ENCODE data around the gene AMPD3. TPM values are rescaled to one million over a fixed set of nuclear protein-coding genes. Genes with fewer than 3 reads are reported as not detected.

Gene AMPD3
- polyA plus RNA-seq, 1 donor from 2014 or later, result not detected

DNA sequence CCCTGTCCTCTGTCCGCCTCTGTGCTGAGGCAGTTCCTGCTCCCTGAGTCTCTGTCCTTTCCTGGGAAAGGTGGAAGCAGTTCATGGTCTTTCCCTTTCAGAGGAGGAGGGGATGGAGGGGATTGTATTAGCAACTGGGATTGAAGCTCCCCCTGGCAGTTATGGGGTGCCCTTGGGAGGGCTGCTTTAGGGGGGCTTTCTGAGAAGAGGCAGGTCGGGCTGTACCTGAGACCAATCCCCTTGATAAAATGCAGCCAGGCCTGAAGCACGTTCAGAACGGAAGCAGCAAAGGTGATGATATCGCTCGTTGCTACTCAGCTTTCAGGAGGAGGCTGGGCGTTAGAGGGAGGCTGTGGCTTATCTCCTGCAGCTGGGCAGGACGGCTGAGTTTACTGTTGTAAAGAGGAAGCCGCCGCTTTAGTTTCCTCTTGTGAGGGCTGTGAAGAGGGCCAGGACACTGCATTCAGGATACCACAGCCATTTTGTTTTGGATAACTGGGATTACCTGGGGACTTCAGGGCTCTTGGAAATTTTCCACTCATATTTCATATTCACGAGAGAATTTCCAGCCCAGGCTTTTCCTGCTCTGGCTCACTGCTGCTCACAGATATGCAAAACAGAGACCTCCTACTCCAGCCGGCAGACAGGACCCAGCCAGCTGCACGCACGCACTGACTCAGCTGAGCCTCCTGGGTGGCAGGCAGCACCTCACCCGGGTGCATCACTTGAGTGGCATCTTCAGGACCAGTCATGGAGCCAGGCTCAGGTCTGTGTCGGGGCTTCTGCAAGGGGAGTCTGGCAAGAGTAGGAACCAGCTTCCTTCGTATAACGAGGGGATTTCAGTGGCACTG, 798 bp downstream of the AMPD3 start:
- no peak overlapping the region for H3K4me2 ChIP-seq (ENCODE audit: low read length)
- no peak overlapping the region for H3K9ac ChIP-seq (ENCODE audit: low read length)
- no peak overlapping the region for H3K27ac ChIP-seq (ENCODE audit: low read length)
- H3K9me3 ChIP-seq (ENCODE audit: low read length), result no peaks in the 10 kb centered on the region
- H3F3A ChIP-seq (ENCODE audit: insufficient read depth, low read length, poor library complexity, severe bottlenecking), result no peaks in the 10 kb centered on the region
- H3K79me2 ChIP-seq (replicated peaks; ENCODE audit: insufficient read depth, low read length), result no peaks in the 10 kb centered on the region
- peaks cover 15% of the 10 kb centered on the region for H3K27me3 ChIP-seq (ENCODE audit: insufficient read depth, low read depth, low read length)
- H2AFZ ChIP-seq (ENCODE audit: low read depth, low read length), result no peak overlapping the region
- no peak for TF ChIP-seq POLR2AphosphoS5 (IDR thresholded peaks at IDR 0.05)
- TF ChIP-seq TAF1 (IDR thresholded peaks at IDR 0.05; ENCODE audit: low read depth), result no peak
- TF ChIP-seq EP300 (conservative IDR thresholded peaks at IDR 0.05; ENCODE audit: poor library complexity, severe bottlenecking), result no peak
- TF ChIP-seq EZH2 (IDR thresholded peaks at IDR 0.05; ENCODE audit: borderline replicate concordance, insufficient read depth, low read length, poor library complexity, severe bottlenecking), result no peak
- TF ChIP-seq, protein P1, sequence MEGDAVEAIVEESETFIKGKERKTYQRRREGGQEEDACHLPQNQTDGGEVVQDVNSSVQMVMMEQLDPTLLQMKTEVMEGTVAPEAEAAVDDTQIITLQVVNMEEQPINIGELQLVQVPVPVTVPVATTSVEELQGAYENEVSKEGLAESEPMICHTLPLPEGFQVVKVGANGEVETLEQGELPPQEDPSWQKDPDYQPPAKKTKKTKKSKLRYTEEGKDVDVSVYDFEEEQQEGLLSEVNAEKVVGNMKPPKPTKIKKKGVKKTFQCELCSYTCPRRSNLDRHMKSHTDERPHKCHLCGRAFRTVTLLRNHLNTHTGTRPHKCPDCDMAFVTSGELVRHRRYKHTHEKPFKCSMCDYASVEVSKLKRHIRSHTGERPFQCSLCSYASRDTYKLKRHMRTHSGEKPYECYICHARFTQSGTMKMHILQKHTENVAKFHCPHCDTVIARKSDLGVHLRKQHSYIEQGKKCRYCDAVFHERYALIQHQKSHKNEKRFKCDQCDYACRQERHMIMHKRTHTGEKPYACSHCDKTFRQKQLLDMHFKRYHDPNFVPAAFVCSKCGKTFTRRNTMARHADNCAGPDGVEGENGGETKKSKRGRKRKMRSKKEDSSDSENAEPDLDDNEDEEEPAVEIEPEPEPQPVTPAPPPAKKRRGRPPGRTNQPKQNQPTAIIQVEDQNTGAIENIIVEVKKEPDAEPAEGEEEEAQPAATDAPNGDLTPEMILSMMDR (IDR thresholded peaks at IDR 0.05; ENCODE audit: poor library complexity, severe bottlenecking), result no peak
- TF ChIP-seq, protein P2, sequence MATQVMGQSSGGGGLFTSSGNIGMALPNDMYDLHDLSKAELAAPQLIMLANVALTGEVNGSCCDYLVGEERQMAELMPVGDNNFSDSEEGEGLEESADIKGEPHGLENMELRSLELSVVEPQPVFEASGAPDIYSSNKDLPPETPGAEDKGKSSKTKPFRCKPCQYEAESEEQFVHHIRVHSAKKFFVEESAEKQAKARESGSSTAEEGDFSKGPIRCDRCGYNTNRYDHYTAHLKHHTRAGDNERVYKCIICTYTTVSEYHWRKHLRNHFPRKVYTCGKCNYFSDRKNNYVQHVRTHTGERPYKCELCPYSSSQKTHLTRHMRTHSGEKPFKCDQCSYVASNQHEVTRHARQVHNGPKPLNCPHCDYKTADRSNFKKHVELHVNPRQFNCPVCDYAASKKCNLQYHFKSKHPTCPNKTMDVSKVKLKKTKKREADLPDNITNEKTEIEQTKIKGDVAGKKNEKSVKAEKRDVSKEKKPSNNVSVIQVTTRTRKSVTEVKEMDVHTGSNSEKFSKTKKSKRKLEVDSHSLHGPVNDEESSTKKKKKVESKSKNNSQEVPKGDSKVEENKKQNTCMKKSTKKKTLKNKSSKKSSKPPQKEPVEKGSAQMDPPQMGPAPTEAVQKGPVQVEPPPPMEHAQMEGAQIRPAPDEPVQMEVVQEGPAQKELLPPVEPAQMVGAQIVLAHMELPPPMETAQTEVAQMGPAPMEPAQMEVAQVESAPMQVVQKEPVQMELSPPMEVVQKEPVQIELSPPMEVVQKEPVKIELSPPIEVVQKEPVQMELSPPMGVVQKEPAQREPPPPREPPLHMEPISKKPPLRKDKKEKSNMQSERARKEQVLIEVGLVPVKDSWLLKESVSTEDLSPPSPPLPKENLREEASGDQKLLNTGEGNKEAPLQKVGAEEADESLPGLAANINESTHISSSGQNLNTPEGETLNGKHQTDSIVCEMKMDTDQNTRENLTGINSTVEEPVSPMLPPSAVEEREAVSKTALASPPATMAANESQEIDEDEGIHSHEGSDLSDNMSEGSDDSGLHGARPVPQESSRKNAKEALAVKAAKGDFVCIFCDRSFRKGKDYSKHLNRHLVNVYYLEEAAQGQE (IDR thresholded peaks at IDR 0.05; ENCODE audit: borderline replicate concordance), result no peak
- TF ChIP-seq MXI1 (conservative IDR thresholded peaks at IDR 0.05; ENCODE audit: poor library complexity, severe bottlenecking), result no peak
- no peak for TF ChIP-seq RAD21 (conservative IDR thresholded peaks at IDR 0.05)
- TF ChIP-seq SMC3 (conservative IDR thresholded peaks at IDR 0.05; ENCODE audit: poor library complexity), result no peak
- H3K9me2 ChIP-seq (ENCODE audit: insufficient read depth, low read length), result no peaks in the 10 kb centered on the region
- no peaks in the 10 kb centered on the region for H3K36me3 ChIP-seq (ENCODE audit: insufficient read depth, low read length)
- H4K20me1 ChIP-seq (ENCODE audit: insufficient read depth), result no peaks in the 10 kb centered on the region
- no peak overlapping the region for H3K4me3 ChIP-seq (ENCODE audit: low read length)

DNA sequence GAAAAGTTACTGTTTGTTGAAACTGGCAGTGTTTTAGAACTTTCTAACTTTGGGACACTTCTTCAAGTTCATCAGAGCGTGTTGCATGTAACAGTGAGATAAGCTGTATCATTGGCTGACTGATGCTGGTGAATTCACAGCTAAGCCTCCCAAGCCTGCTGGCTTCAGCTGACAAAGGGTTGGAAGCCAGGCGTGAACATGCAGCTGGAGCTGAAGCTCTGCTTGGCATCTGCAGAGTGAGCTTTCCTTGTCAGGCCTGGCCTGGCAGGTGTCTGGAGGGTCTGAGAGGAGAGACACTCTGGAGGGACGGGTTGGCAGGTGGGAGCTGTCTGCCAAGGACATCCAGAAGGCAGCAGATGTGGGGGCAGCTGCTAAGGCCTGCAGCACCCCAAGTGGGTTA, 1.5 kb downstream of the AMPD3 start:
- no peaks in the 10 kb centered on the region for H3K9me3 ChIP-seq (ENCODE audit: low read length)
- no peaks in the 10 kb centered on the region for H3K9me2 ChIP-seq (ENCODE audit: insufficient read depth, low read length)
- H3F3A ChIP-seq (ENCODE audit: insufficient read depth, low read length, poor library complexity, severe bottlenecking), result no peaks in the 10 kb centered on the region
- H4K20me1 ChIP-seq (ENCODE audit: insufficient read depth), result no peaks in the 10 kb centered on the region
- TF ChIP-seq RAD21 (conservative IDR thresholded peaks at IDR 0.05), result no peak
- no peak for TF ChIP-seq EZH2 (IDR thresholded peaks at IDR 0.05; ENCODE audit: borderline replicate concordance, insufficient read depth, low read length, poor library complexity, severe bottlenecking)
- no peak for TF ChIP-seq MXI1 (conservative IDR thresholded peaks at IDR 0.05; ENCODE audit: poor library complexity, severe bottlenecking)
- no peak for TF ChIP-seq TAF1 (IDR thresholded peaks at IDR 0.05; ENCODE audit: low read depth)
- no peak for TF ChIP-seq SMC3 (conservative IDR thresholded peaks at IDR 0.05; ENCODE audit: poor library complexity)
- no peak for TF ChIP-seq EP300 (conservative IDR thresholded peaks at IDR 0.05; ENCODE audit: poor library complexity, severe bottlenecking)
- TF ChIP-seq, protein P2 (IDR thresholded peaks at IDR 0.05; ENCODE audit: borderline replicate concordance), result no peak
- no peak for TF ChIP-seq POLR2AphosphoS5 (IDR thresholded peaks at IDR 0.05)
- TF ChIP-seq, protein P1 (IDR thresholded peaks at IDR 0.05; ENCODE audit: poor library complexity, severe bottlenecking), result no peak
- no peak overlapping the region for H3K27ac ChIP-seq (ENCODE audit: low read length)
- peaks cover 8% of the 10 kb centered on the region for H3K27me3 ChIP-seq (ENCODE audit: insufficient read depth, low read depth, low read length)
- H2AFZ ChIP-seq (ENCODE audit: low read depth, low read length), result no peak overlapping the region
- H3K4me3 ChIP-seq (ENCODE audit: low read length), result no peak overlapping the region
- H3K36me3 ChIP-seq (ENCODE audit: insufficient read depth, low read length), result no peaks in the 10 kb centered on the region
- H3K9ac ChIP-seq (ENCODE audit: low read length), result no peak overlapping the region
- H3K79me2 ChIP-seq (replicated peaks; ENCODE audit: insufficient read depth, low read length), result no peaks in the 10 kb centered on the region
- no peak overlapping the region for H3K4me2 ChIP-seq (ENCODE audit: low read length)

All from neural cell (in vitro differentiated cells).